ENCODE data around the gene KRTAP10-11.

The KRTAP10-11 gene

GRCh38 chr21:44613386-44614155 is 32.6 kb upstream of the KRTAP10-11 start:
- Histone ChIP-seq H3K27ac (ENCODE audit: low read depth, low read length) (no peak overlapping the region), H3K79me2 (ENCODE audit: control insufficient read depth, low read length) (no peaks in the 10 kb centered on the region), H3K9me2 (replicated peaks; ENCODE audit: control insufficient read depth, low read length) (no peaks in the 10 kb centered on the region), H3F3A (ENCODE audit: control insufficient read depth, insufficient read depth) (no peaks in the 10 kb centered on the region), H3K4me3 (ENCODE audit: low read length) (no peak overlapping the region), H3K9me3 (ENCODE audit: control insufficient read depth, insufficient read depth, low read length) (peaks cover 17% of the 10 kb centered on the region), H3K4me2 (ENCODE audit: low read length) (no peak overlapping the region), H3K36me3 (ENCODE audit: control insufficient read depth, low read length) (no peaks in the 10 kb centered on the region), H4K20me1 (ENCODE audit: control insufficient read depth, insufficient read depth, low read depth, low read length) (no peaks in the 10 kb centered on the region), H3K4me1 (ENCODE audit: control insufficient read depth, low read length) (peaks cover 4% of the 10 kb centered on the region), H3K27me3 (ENCODE audit: control insufficient read depth, low read length) (no peaks in the 10 kb centered on the region)
- TF ChIP-seq EZH2phosphoT487 (IDR thresholded peaks at IDR 0.05; ENCODE audit: borderline replicate concordance, low read length) (no peak), CTCF (IDR thresholded peaks at IDR 0.05; ENCODE audit: low read depth, low read length, poor library complexity, severe bottlenecking) (no peak)

- no peaks in the 10 kb centered on the region for H4K20me1 ChIP-seq (ENCODE audit: control insufficient read depth, insufficient read depth, low read depth, low read length)
- H3K79me2 ChIP-seq (ENCODE audit: control insufficient read depth, low read length), result no peaks in the 10 kb centered on the region
- H3K36me3 ChIP-seq (ENCODE audit: control insufficient read depth, low read length), result no peaks in the 10 kb centered on the region
- no peaks in the 10 kb centered on the region for H3K9me2 ChIP-seq (replicated peaks; ENCODE audit: control insufficient read depth, low read length)
- peaks cover 15% of the 10 kb centered on the region for H3K9me3 ChIP-seq (ENCODE audit: control insufficient read depth, insufficient read depth, low read length)
- H3K4me3 ChIP-seq (ENCODE audit: low read length), result no peak overlapping the region
- no peaks in the 10 kb centered on the region for H3F3A ChIP-seq (ENCODE audit: control insufficient read depth, insufficient read depth)
- H3K4me2 ChIP-seq (ENCODE audit: low read length), result no peak overlapping the region
- no peak overlapping the region for H3K27ac ChIP-seq (ENCODE audit: low read depth, low read length)
- H3K4me1 ChIP-seq (ENCODE audit: control insufficient read depth, low read length), result peaks cover 10% of the 10 kb centered on the region
- TF ChIP-seq CTCF (IDR thresholded peaks at IDR 0.05; ENCODE audit: low read depth, low read length, poor library complexity, severe bottlenecking) (no peak), EZH2phosphoT487 (IDR thresholded peaks at IDR 0.05; ENCODE audit: borderline replicate concordance, low read length) (no peak)
- H3K27me3 ChIP-seq (ENCODE audit: control insufficient read depth, low read length), result no peaks in the 10 kb centered on the region
Observed at GRCh38 chr21:44614161-44614631, 32.0 kb upstream of the KRTAP10-11 start.

- no peak overlapping the region for H3K4me3 ChIP-seq (ENCODE audit: low read length)
- TF ChIP-seq EZH2phosphoT487 (IDR thresholded peaks at IDR 0.05; ENCODE audit: borderline replicate concordance, low read length) (no peak), CTCF (IDR thresholded peaks at IDR 0.05; ENCODE audit: low read depth, low read length, poor library complexity, severe bottlenecking) (no peak)
- H3K27me3 ChIP-seq (ENCODE audit: control insufficient read depth, low read length), result no peaks in the 10 kb centered on the region
- no peaks in the 10 kb centered on the region for H3K9me2 ChIP-seq (replicated peaks; ENCODE audit: control insufficient read depth, low read length)
- H3K36me3 ChIP-seq (ENCODE audit: control insufficient read depth, low read length), result no peaks in the 10 kb centered on the region
- no peaks in the 10 kb centered on the region for H3K79me2 ChIP-seq (ENCODE audit: control insufficient read depth, low read length)
- peaks cover 11% of the 10 kb centered on the region for H3K4me1 ChIP-seq (ENCODE audit: control insufficient read depth, low read length)
- no peaks in the 10 kb centered on the region for H3F3A ChIP-seq (ENCODE audit: control insufficient read depth, insufficient read depth)
- H4K20me1 ChIP-seq (ENCODE audit: control insufficient read depth, insufficient read depth, low read depth, low read length), result no peaks in the 10 kb centered on the region
- no peak overlapping the region for H3K27ac ChIP-seq (ENCODE audit: low read depth, low read length)
- no peak overlapping the region for H3K4me2 ChIP-seq (ENCODE audit: low read length)
- peaks cover 21% of the 10 kb centered on the region for H3K9me3 ChIP-seq (ENCODE audit: control insufficient read depth, insufficient read depth, low read length)
Observed at GRCh38 chr21:44614961-44615391, 31.2 kb upstream of the KRTAP10-11 start.
